Muscle layer of colon (tissue), 2 donors: ENCODE results near the gene ADAMTS16.

Source experiments
- H3K27ac ChIP-seq: one replicate; pipeline ENCODE4 v1.7.0; 2013; ENCODE audit warnings: low read depth, mild to moderate bottlenecking, low read length, moderate library complexity
- H3K27me3 ChIP-seq, 2 donors: one replicate each; pipeline ENCODE4 v1.7.0; 2013; ENCODE audit warnings: low read length in 2 of 2, mild to moderate bottlenecking in 2 of 2; ENCODE audit not compliant: insufficient read depth in 2 of 2, control insufficient read depth in 1 of 2
- H3K36me3 ChIP-seq: one replicate; pipeline ENCODE4 v1.7.0; 2013; ENCODE audit warnings: mild to moderate bottlenecking, low read length; ENCODE audit not compliant: insufficient read depth
- H3K4me1 ChIP-seq: one replicate; pipeline ENCODE4 v1.7.0; 2013; ENCODE audit warnings: mild to moderate bottlenecking, low read length; ENCODE audit not compliant: insufficient read depth
- H3K4me3 ChIP-seq, 2 donors: one replicate each; pipeline ENCODE4 v1.7.0; 2013; ENCODE audit warnings: low read length in 2 of 2, low read depth in 1 of 2, mild to moderate bottlenecking in 1 of 2, moderate library complexity in 1 of 2
- H3K9ac ChIP-seq: one replicate; pipeline ENCODE4 v1.7.0; 2013; ENCODE audit warnings: low read length
- H3K9me3 ChIP-seq: one replicate; pipeline ENCODE4 v1.7.0; 2013; ENCODE audit warnings: mild to moderate bottlenecking, low read length
- donor health status: abdominal sarcoma.
- donor health status: Adenocarcinoma of cecum.

The ADAMTS16 gene

GRCh38 chr5:5145651-5146529 is 5.8 kb downstream of the ADAMTS16 start:
- Histone ChIP-seq H3K36me3 (no peaks in the 10 kb centered on the region), H3K9ac (no peak overlapping the region), H3K4me3 (no peak overlapping the region)

GRCh38 chr5:5146530-5147160 is 6.5 kb downstream of the ADAMTS16 start:
- no peak overlapping the region for H3K4me3 ChIP-seq
- no peaks in the 10 kb centered on the region for H3K9me3 ChIP-seq
- H3K36me3 ChIP-seq = no peaks in the 10 kb centered on the region
- no peaks in the 10 kb centered on the region for H3K4me1 ChIP-seq
- H3K9ac ChIP-seq = no peak overlapping the region
- H3K27ac ChIP-seq = no peak overlapping the region
- H3K27me3 ChIP-seq = peaks cover 0 to 4% of the 10 kb centered on the region in 2 donors

More at GRCh38 chr5:5145651-5146529, 5.8 kb downstream of the ADAMTS16 start:
- peaks cover 5 to 10% of the 10 kb centered on the region in 2 donors for H3K27me3 ChIP-seq
- H3K4me1 ChIP-seq = no peaks in the 10 kb centered on the region
- H3K9me3 ChIP-seq = no peaks in the 10 kb centered on the region
- no peak overlapping the region for H3K27ac ChIP-seq

- no peaks in the 10 kb centered on the region for H3K9me3 ChIP-seq
- no peak overlapping the region for H3K9ac ChIP-seq
- no peaks in the 10 kb centered on the region for H3K27me3 ChIP-seq
- no peaks in the 10 kb centered on the region for H3K4me1 ChIP-seq
- no peak overlapping the region for H3K27ac ChIP-seq
- no peaks in the 10 kb centered on the region for H3K36me3 ChIP-seq
- no peak overlapping the region for H3K4me3 ChIP-seq
These were observed 9.0 kb downstream of the ADAMTS16 start for GRCh38 chr5:5149154-5149553.

GRCh38 chr5:5150667-5151066 is 10.5 kb downstream of the ADAMTS16 start:
- no peaks in the 10 kb centered on the region for H3K27me3 ChIP-seq
- H3K4me3 ChIP-seq = no peak overlapping the region
- H3K4me1 ChIP-seq = no peaks in the 10 kb centered on the region
- no peak overlapping the region for H3K27ac ChIP-seq
- no peaks in the 10 kb centered on the region for H3K9me3 ChIP-seq
- no peaks in the 10 kb centered on the region for H3K36me3 ChIP-seq
- no peak overlapping the region for H3K9ac ChIP-seq

- Histone ChIP-seq H3K4me3 (no peak overlapping the region), H3K4me1 (no peaks in the 10 kb centered on the region), H3K27ac (no peak overlapping the region), H3K9me3 (no peaks in the 10 kb centered on the region), H3K9ac (no peak overlapping the region), H3K36me3 (no peaks in the 10 kb centered on the region), H3K27me3 (no peaks in the 10 kb centered on the region)
These were observed 14.6 kb downstream of the ADAMTS16 start for GRCh38 chr5:5154733-5155132.

GRCh38 chr5:5155617-5156016 is 15.5 kb downstream of the ADAMTS16 start:
- H3K27ac ChIP-seq = no peak overlapping the region
- no peaks in the 10 kb centered on the region for H3K36me3 ChIP-seq
- H3K9ac ChIP-seq = no peak overlapping the region
- no peaks in the 10 kb centered on the region for H3K27me3 ChIP-seq
- H3K9me3 ChIP-seq = no peaks in the 10 kb centered on the region
- H3K4me1 ChIP-seq = no peaks in the 10 kb centered on the region
- H3K4me3 ChIP-seq = no peak overlapping the region

GRCh38 chr5:5156471-5157082 is 16.4 kb downstream of the ADAMTS16 start:
- no peaks in the 10 kb centered on the region for H3K9me3 ChIP-seq

GRCh38 chr5:5158472-5158895 is 18.4 kb downstream of the ADAMTS16 start:
- Histone ChIP-seq H3K36me3 (no peaks in the 10 kb centered on the region), H3K4me1 (no peaks in the 10 kb centered on the region), H3K9ac (no peak overlapping the region), H3K27me3 (no peaks in the 10 kb centered on the region), H3K9me3 (no peaks in the 10 kb centered on the region), H3K4me3 (no peak overlapping the region), H3K27ac (no peak overlapping the region)

More at GRCh38 chr5:5156471-5157082, 16.4 kb downstream of the ADAMTS16 start:
- Histone ChIP-seq H3K36me3 (no peaks in the 10 kb centered on the region), H3K27ac (no peak overlapping the region), H3K27me3 (no peaks in the 10 kb centered on the region), H3K4me1 (no peaks in the 10 kb centered on the region), H3K9ac (no peak overlapping the region), H3K4me3 (no peak overlapping the region)

- Histone ChIP-seq H3K9ac (no peak overlapping the region), H3K9me3 (no peaks in the 10 kb centered on the region), H3K4me1 (no peaks in the 10 kb centered on the region), H3K27me3 (no peaks in the 10 kb centered on the region), H3K4me3 (no peak overlapping the region), H3K36me3 (no peaks in the 10 kb centered on the region), H3K27ac (no peak overlapping the region)
These were observed 19.4 kb downstream of the ADAMTS16 start for GRCh38 chr5:5159282-5160103.

- Histone ChIP-seq H3K27ac (no peak overlapping the region), H3K4me1 (no peaks in the 10 kb centered on the region), H3K9ac (no peak overlapping the region), H3K9me3 (no peaks in the 10 kb centered on the region), H3K36me3 (no peaks in the 10 kb centered on the region), H3K27me3 (no peaks in the 10 kb centered on the region), H3K4me3 (no peak overlapping the region)
These were observed 24.0 kb downstream of the ADAMTS16 start for GRCh38 chr5:5164163-5164562.

- Histone ChIP-seq H3K4me1 (no peaks in the 10 kb centered on the region), H3K9me3 (no peaks in the 10 kb centered on the region), H3K27ac (no peak overlapping the region), H3K36me3 (no peaks in the 10 kb centered on the region), H3K9ac (no peak overlapping the region), H3K4me3 (no peak overlapping the region), H3K27me3 (no peaks in the 10 kb centered on the region)
These were observed 25.4 kb downstream of the ADAMTS16 start for GRCh38 chr5:5165541-5166002.
